ENCODE measurements around the gene TTYH2. TPM values are rescaled to one million over a fixed set of nuclear protein-coding genes. Genes with fewer than 3 reads are reported as not detected.
"Not testable (repeated sequence)": the region's sequence is repeated elsewhere in the genome, so short reads cannot be mapped to it uniquely, and the experiment has no call there.

Gene TTYH2
- total RNA-seq, 1 experiment from 2014 or later = 0.96 TPM

GRCh38 chr17:74259667-74260524, 46.5 kb downstream of the TTYH2 start:
- no peak for DNase-seq (ENCODE audit: low read depth)

DNA sequence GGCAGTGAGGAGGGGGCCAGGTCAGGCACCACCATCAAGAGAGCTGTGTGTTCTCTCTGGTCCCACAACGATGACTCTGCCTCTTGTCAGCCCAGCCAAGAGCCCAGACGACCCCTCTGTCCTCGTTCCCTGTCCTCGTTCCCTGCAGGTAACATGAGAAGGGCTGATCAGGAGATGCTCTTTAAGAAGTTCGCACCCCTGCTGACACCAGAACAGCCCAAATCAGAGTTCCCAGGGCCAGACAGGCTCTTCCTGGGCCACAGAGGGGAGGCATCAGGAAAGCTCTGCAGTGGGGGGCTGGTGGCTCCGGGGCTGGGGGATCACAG, 47.1 kb downstream of the TTYH2 start:
- no peak for DNase-seq (ENCODE audit: low read depth)

- DNase-seq (ENCODE audit: low read depth) = no peak
Observed at GRCh38 chr17:74262601-74263000, 49.2 kb downstream of the TTYH2 start.

GRCh38 chr17:74267054-74267453, 53.7 kb downstream of the TTYH2 start:
- not testable (repeated sequence) for DNase-seq (ENCODE audit: low read depth)

GRCh38 chr17:74267579-74267978, 54.2 kb downstream of the TTYH2 start:
- no peak for DNase-seq (ENCODE audit: low read depth)

DNA sequence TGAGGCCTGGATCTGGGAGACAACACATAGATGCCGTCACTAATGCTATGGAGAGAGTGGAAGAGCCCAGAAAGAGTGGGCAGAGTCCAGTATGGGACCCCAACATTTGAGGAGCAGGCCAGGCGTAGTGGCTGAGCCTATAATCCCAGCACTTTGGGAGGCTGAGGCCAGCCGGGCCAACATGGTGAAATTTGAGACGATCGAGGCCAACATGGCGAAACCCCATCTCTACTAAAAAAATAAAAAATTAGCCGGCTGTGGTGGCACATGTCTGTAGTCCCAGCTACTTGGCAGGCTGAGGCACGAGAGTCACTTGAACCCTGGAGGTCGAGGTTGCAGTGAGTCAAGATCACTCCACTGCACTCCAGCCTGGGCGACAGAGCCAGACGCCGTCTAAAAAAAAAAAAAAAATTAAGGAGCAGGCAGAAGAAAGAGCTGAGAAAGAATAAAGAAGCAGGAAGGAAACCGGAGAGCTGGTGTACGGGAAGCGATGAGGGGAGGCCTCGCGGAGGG, 54.7 kb downstream of the TTYH2 start:
- no peak for DNase-seq (ENCODE audit: low read depth)

- DNase-seq (ENCODE audit: low read depth) = peak; percentile 7
Observed at GRCh38 chr17:74268558-74268957, 55.2 kb downstream of the TTYH2 start.

- no peak for DNase-seq (ENCODE audit: low read depth)
Observed at GRCh38 chr17:74270333-74270732, 57.0 kb downstream of the TTYH2 start.

GRCh38 chr17:74271281-74271680, 57.9 kb downstream of the TTYH2 start:
- DNase-seq (ENCODE audit: low read depth) = no peak

DNA sequence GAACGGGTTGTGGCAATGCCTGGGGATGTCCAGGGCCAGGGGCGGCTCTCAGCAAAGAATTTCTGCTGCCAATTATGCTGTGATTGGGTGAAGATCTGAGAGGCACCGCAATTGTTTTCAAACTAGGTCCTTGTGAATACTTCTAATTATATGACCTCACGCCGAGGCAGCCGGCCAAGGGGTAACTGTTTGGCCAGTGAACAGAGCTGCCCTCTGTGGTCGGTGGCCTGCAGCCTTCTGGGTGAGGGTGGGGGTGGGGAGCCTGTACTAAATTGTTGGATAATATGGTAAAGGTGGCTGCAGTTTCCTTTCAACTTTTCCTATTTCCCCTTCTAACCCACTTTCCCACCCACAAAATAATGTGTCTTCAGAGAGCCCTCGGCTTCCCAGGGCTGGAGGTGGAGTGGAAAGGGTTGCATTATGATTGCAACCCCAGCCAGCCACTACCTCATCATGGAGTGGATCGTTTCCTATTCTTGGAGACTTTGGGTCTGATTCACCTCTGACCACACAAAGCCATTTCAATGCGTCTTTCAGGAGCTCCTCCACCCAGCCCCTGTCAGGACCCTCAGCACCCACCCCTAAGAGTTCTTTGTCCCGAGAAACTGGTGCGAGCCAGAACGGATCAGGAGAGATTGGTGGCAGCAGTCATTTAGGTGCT, 58.7 kb downstream of the TTYH2 start:
- DNase-seq (ENCODE audit: low read depth) = no peak

DNA sequence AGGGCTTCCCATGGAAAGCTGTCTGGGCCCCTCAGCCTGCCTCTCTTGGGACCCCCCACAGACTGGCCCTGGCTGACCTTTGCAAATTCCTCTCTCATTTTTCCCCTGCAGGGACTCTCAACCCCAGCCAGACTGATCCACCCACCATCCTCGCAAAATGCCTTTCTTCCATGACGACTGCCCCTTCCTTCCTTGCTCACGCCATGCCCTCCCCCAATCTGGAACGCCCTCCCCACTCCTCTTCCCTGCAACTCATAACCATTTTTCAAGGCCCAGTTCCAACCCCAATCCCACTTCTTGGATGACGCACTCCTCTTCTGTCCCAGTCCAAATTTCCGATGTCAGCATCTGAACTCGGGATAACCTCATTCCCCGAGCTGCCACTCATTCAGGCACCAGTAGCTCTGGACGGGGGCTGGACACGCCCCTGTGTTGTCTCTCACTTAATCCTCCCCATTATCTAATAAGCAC, 59.4 kb downstream of the TTYH2 start:
- no peak for DNase-seq (ENCODE audit: low read depth)

GRCh38 chr17:74274060-74274708, 60.8 kb downstream of the TTYH2 start, which contains the start of gene DNAI2:
DNAI2 (plus strand) TSS chr17:74274234; CDS start chr17:74281818, 7,584 bp downstream.
- no peak for DNase-seq (ENCODE audit: low read depth)

GRCh38 chr17:74274709-74275340, 61.5 kb downstream of the TTYH2 start:
- no peak for DNase-seq (ENCODE audit: low read depth)

GRCh38 chr17:74276051-74276476, 62.7 kb downstream of the TTYH2 start:
- DNase-seq (ENCODE audit: low read depth) = no peak

DNA sequence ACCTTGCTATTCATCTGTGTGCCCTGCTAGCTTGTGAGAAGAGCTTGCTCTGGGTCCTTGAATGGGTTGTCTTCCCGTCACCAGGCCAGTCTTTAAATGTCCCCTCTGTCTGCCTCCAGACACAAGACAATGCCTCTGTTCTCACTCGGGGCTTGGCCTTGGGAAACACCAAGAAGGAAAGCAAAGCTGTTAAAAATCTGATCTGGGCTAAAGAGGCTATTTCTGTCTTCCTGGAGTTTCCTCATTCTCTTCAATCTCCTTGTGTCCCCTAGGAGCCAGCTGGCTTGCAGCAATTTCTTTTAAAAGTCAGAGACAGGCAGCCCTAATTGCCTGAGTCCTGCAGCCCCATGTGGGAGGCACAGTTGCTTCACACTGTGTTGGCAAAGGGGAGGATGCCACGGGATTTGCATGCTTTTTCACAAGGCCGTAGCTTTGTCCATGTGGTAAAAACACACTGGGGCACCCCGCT, 63.2 kb downstream of the TTYH2 start:
- no peak for DNase-seq (ENCODE audit: low read depth)

DNA sequence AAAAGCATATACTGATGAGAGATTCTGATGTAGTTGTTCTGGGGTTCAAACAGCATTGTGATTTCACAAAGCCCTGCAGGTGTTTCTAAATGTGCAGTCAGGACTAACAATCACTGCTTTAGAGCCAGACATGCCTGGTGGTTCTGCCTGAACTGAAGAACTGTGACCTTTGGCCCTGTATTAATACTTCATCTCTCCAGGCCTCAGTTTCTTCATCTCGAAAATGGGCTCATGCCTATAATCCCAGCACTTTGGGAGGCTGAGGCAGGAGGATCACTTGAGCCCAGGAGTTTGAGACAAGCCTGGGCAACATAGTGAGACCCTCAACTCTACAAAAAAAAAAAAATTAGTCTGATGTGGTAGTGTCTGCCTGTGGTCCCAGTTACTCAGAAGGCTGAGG, 64.6 kb downstream of the TTYH2 start:
- no peak for DNase-seq (ENCODE audit: low read depth)

DNA sequence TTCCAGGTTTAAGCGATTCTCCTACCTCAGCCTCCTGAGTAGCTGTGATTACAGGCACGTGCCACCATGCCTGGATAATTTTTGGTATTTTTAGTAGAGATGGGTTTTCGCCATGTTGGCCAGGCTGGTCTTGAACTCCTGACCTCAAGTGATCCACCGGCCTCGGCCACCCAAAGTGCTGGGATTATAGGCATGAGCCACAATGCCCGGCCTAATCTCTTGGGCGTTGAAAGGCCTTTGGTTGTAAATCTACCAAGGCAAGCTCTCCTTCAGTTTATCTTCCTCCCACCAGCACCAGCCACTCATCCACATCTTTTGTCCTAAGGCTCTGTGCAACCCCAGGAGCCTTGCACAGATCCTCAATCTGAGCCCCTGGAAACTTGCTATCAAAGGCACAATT, 66.2 kb downstream of the TTYH2 start:
- DNase-seq (ENCODE audit: low read depth) = not testable (repeated sequence)

GRCh38 chr17:74280093-74280513, 66.7 kb downstream of the TTYH2 start:
- no peak for DNase-seq (ENCODE audit: low read depth)

DNA sequence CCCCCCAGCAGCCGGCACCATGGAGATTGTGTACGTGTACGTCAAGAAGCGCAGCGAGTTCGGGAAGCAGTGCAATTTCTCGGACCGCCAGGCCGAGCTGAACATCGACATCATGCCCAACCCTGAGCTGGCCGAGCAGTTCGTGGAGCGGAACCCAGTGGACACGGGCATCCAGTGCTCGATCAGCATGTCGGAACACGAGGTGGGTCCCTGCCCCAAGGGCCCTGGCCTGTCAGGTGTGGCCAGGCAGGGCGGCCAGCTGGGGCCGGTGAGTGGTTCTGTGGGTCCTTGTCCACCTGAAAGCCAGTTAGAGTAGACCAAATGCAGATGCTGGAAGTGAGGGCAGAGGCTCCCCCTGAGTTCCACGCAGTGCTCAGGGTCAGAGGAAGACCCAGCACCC, 68.4 kb downstream of the TTYH2 start:
- DNase-seq (ENCODE audit: low read depth) = no peak

DNA sequence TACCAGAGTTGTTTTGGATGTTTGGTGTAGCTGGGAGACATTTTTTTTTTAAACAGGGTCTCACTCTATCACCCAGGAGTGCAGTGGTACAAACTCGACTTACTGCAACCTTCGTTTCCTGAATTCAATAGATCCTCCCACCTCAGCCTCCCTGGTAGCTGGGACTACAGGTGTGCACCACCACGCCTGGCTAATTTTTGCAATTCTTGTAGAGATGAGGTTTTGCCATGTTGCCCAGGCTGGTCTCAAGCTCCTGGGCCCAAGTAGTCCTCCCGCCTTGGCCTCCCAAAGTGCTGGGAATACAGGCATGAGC, 68.9 kb downstream of the TTYH2 start:
- DNase-seq (ENCODE audit: low read depth) = not testable (repeated sequence)

DNA sequence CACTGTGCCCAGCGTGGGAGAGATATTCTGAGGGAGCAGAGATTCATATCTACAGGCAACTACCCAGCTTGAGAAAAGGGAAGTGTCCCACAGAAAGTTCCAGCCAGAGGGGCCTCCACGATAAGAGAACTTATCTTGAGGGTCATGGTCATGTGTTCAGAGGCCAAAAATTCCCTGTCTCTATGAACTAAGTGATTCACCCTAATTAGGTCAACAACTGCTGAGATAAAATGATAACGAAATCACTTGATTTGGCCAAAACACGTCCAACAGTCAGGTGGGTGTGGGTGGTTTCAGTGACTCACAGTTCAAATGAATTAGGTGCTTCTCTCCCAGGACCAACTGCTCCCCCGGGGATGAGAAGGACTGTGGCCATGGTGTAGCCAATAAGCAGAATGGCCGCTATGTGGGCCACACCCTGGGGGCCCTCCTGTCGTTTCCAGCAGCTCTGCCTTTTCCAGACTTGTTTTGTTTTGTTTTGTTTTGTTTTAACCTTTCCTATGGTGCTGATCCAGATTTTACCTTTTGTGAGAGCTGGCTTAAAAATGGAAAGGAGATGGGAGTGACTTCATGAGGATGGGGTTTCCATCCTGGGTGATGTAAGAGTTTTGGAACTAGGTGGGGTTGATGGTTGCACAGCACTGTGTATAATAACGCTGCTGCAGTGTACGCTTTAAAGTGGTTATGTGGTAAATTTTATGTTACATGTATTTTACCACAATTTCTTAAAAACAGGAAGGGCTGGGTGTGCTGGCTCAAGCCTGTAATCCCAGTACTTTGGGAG, 69.4 kb downstream of the TTYH2 start:
- peak; percentile 32 for DNase-seq (ENCODE audit: low read depth)
